Measurements from ENCODE around the gene HFE.

DNA sequence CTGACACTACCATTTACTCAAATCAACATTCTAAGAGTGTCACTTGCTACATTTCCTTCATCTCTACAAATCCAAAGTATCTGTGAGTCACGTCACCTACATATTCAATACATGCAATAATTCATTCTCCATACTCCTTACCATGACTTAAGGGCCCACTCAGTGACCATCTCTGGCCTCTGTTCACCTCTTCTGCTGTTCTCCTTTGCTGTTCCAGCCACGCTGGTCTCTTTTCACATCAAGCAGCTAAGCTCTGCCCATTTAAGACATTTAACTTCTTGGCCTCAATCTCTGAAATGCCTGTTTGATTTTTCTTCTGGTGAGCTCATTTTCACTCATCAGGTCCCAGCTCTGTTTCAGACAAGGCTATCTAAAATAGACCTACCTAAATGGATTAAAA lies 46.5 kb downstream of the HFE start:
- no peak for TF ChIP-seq POLR2AphosphoS5 (IDR thresholded peaks at IDR 0.05; ENCODE audit: low read depth, low read length)
- TF ChIP-seq POLR2A (IDR thresholded peaks at IDR 0.05; ENCODE audit: low read depth, low read length): no peak
- no peak for TF ChIP-seq TAF1 (IDR thresholded peaks at IDR 0.05; ENCODE audit: borderline replicate concordance, low read depth, low read length)

Data from GM12892 (cell line).